Smooth muscle cell (in vitro differentiated cells): ENCODE data around the gene AJAP1. TPM values are rescaled to one million over a fixed set of nuclear protein-coding genes. Genes with fewer than 3 reads are reported as not detected.

ENCODE experiments used
- DNase-seq: peaks from one replicate; lab custom pipeline; 2025; ENCODE audit not compliant: unreplicated experiment; lab: John Stamatoyannopoulos, UW
- H2AFZ ChIP-seq: fragments of 200-600 bp; sonication (generic); 2 replicates; pipeline ENCODE4 v1.6.0; 2016; ENCODE audit warnings: antibody characterized with exemption, low read depth, mild to moderate bottlenecking
- H3F3A ChIP-seq: fragments of 200-600 bp; sonication (generic); 2 replicates; pipeline ENCODE4 v1.6.0; 2017; ENCODE audit warnings: antibody characterized with exemption, low read depth
- H3K27ac ChIP-seq: fragments of 200-600 bp; sonication (generic); 2 replicates; pipeline ENCODE4 v1.5.1; 2016; ENCODE audit warnings: low read depth, mild to moderate bottlenecking
- H3K27me3 ChIP-seq: fragments of 200-600 bp; sonication (generic); 2 replicates; pipeline ENCODE4 v1.6.1; 2016; ENCODE audit warnings: low read depth, mild to moderate bottlenecking
- H3K36me3 ChIP-seq: fragments of 200-600 bp; sonication (generic); 2 replicates; pipeline ENCODE4 v1.5.1; 2016; ENCODE audit warnings: low read depth
- H3K4me1 ChIP-seq: fragments of 200-600 bp; sonication (generic); 2 replicates; pipeline ENCODE4 v1.5.1; 2016; ENCODE audit warnings: low read depth
- H3K4me2 ChIP-seq: fragments of 200-600 bp; sonication (generic); 2 replicates; pipeline ENCODE4 v1.6.0; 2016; ENCODE audit warnings: mild to moderate bottlenecking
- H3K4me3 ChIP-seq: fragments of 200-600 bp; sonication (generic); 2 replicates; pipeline ENCODE4 v1.5.1; 2016; ENCODE audit warnings: mild to moderate bottlenecking
- H3K79me2 ChIP-seq: fragments of 200-600 bp; sonication (generic); 2 replicates; pipeline ENCODE4 v1.6.0; 2016; ENCODE audit warnings: low read depth, mild to moderate bottlenecking
- H3K9ac ChIP-seq: fragments of 200-600 bp; sonication (generic); 2 replicates; pipeline ENCODE4 v1.6.0; 2016; ENCODE audit warnings: low read depth
- H3K9me3 ChIP-seq: fragments of 200-600 bp; sonication (generic); replicated peaks from 2 replicates; pipeline ENCODE4 v1.5.1; 2016; ENCODE audit warnings: low read depth
- H4K20me1 ChIP-seq: fragments of 200-600 bp; sonication (generic); 2 replicates; pipeline ENCODE4 v1.6.0; 2016; ENCODE audit warnings: low read depth
- CTCF ChIP-seq: fragments of 200-600 bp; sonication (generic); IDR thresholded peaks from 2 replicates; pipeline ENCODE4 v1.5.1; 2017; ENCODE audit warnings: borderline replicate concordance, mild to moderate bottlenecking, antibody characterized with exemption; ENCODE audit not compliant: insufficient read depth, poor library complexity, severe bottlenecking
- WGBS: methylation state at CpG from one replicate; pipeline ENCODE4 v1.1.7; 2016; ENCODE audit warnings: low lambda C conversion rate; 5-methylcytosine and 5-hydroxymethylcytosine counted together
- polyA plus RNA-seq: library from polyadenylated mRNA; unstranded; fragments of >200 nt; fragmentation: Nextera tagmentation; extraction: Ambion mirVana; gene quantifications from 2 replicates; pipeline ENCODE4 v1.2.1, GENCODE V29; 2016
- total RNA-seq: library from RNA; depleted of rRNA; stranded (reverse); fragments of >200 nt; gene quantifications from 2 replicates; pipeline ENCODE4 v1.2.3, GENCODE V29; 2014

AJAP1 gene
- total and polyA plus RNA-seq, 2 experiments from 2014 or later: 0.10 to 0.58 TPM

GRCh38 chr1:4749406-4749805 is 95.0 kb downstream of the AJAP1 start:
- Histone ChIP-seq H3K79me2 (no peaks in the 10 kb centered on the region), H3K27me3 (no peaks in the 10 kb centered on the region), H3K36me3 (no peaks in the 10 kb centered on the region), H3K4me3 (no peak overlapping the region), H3K4me2 (no peak overlapping the region), H2AFZ (no peak overlapping the region), H4K20me1 (no peaks in the 10 kb centered on the region), H3K4me1 (no peaks in the 10 kb centered on the region), H3K27ac (no peak overlapping the region), H3K9me3 (no peaks in the 10 kb centered on the region), H3F3A (no peaks in the 10 kb centered on the region), H3K9ac (no peak overlapping the region)
- no peak for DNase-seq
- no peak for TF ChIP-seq CTCF
- WGBS: 93% methylated on average over 11 of the region's 11 CpGs

- Histone ChIP-seq H3K4me2 (no peak overlapping the region), H3K4me1 (peaks cover 4% of the 10 kb centered on the region), H3K9me3 (no peaks in the 10 kb centered on the region), H3K4me3 (no peak overlapping the region), H4K20me1 (no peaks in the 10 kb centered on the region), H2AFZ (no peak overlapping the region), H3F3A (no peaks in the 10 kb centered on the region), H3K79me2 (no peaks in the 10 kb centered on the region), H3K27ac (no peak overlapping the region), H3K36me3 (no peaks in the 10 kb centered on the region), H3K27me3 (no peaks in the 10 kb centered on the region), H3K9ac (no peak overlapping the region)
- WGBS: 68% methylated on average over 3 of the region's 3 CpGs
- TF ChIP-seq CTCF: no peak
- no peak for DNase-seq
Measured at GRCh38 chr1:4750177-4750576, 95.8 kb downstream of the AJAP1 start.

- no peaks in the 10 kb centered on the region for H3K36me3 ChIP-seq
- no peak overlapping the region for H3K27ac ChIP-seq
- TF ChIP-seq CTCF: no peak
- 84% methylated on average over 4 of the region's 4 CpGs for WGBS
- no peaks in the 10 kb centered on the region for H3K27me3 ChIP-seq
- H3K79me2 ChIP-seq: no peaks in the 10 kb centered on the region
- no peak overlapping the region for H3K4me3 ChIP-seq
- DNase-seq: no peak
- peaks cover 5% of the 10 kb centered on the region for H3F3A ChIP-seq
- peaks cover 19% of the 10 kb centered on the region for H3K4me1 ChIP-seq
- H4K20me1 ChIP-seq: no peaks in the 10 kb centered on the region
- no peak overlapping the region for H2AFZ ChIP-seq
- H3K9me3 ChIP-seq: no peaks in the 10 kb centered on the region
- H3K4me2 ChIP-seq: no peak overlapping the region
- H3K9ac ChIP-seq: no peak overlapping the region
Measured at GRCh38 chr1:4752059-4752458, 97.7 kb downstream of the AJAP1 start.

- Histone ChIP-seq H3K36me3 (no peaks in the 10 kb centered on the region), H3K9me3 (no peaks in the 10 kb centered on the region), H3K79me2 (no peaks in the 10 kb centered on the region), H3F3A (peaks cover 5% of the 10 kb centered on the region), H3K4me2 (peak overlapping the region; percentile 60), H2AFZ (no peak overlapping the region), H3K27me3 (no peaks in the 10 kb centered on the region), H3K9ac (no peak overlapping the region), H3K27ac (no peak overlapping the region), H4K20me1 (no peaks in the 10 kb centered on the region), H3K4me1 (peaks cover 19% of the 10 kb centered on the region), H3K4me3 (no peak overlapping the region)
- WGBS: 89% methylated on average over 2 of the region's 2 CpGs
- no peak for TF ChIP-seq CTCF
- no peak for DNase-seq
Measured at GRCh38 chr1:4754816-4755215, 100.4 kb downstream of the AJAP1 start.
